GM13976 (cell line): Measurements from ENCODE around the gene CBX4.

Experiments used
- DNase-seq: peaks from one replicate; pipeline ENCODE4 v3.0.0; 2012; ENCODE audit warnings: low spot score
- CTCF ChIP-seq: IDR thresholded peaks from 2 replicates; pipeline ENCODE4 v1.5.1; 2012; ENCODE audit warnings: borderline replicate concordance, mild to moderate bottlenecking; ENCODE audit not compliant: insufficient read depth; ENCODE audit errors: extremely low read depth, missing control alignments, control extremely low read depth
- in situ Hi-C: fragments of 300-500 bp; cut with MboI; formaldehyde crosslinking; loops from one replicate; pipeline ENCODE4 v1.12.0; 2022; ENCODE audit warnings: low sequenced_read_pairs, mixed read lengths, inconsistent platforms; ENCODE audit not compliant: unreplicated experiment

Gene CBX4

GRCh38 chr17:79875511-79875910 lies 36.3 kb upstream of the CBX4 start:
- TF ChIP-seq CTCF = no peak
- in situ Hi-C loops = no loop called here
- no peak for DNase-seq

GRCh38 chr17:79874329-79874981 lies 35.2 kb upstream of the CBX4 start:
- DNase-seq = peak; percentile 73
- in situ Hi-C loops = no loop called here
- TF ChIP-seq CTCF = no peak

- in situ Hi-C loops = no loop called here
- no peak for TF ChIP-seq CTCF
- DNase-seq = no peak
Observed at GRCh38 chr17:79873583-79873982, 34.3 kb upstream of the CBX4 start.

GRCh38 chr17:79872762-79873161 lies 33.5 kb upstream of the CBX4 start:
- no peak for DNase-seq
- no peak for TF ChIP-seq CTCF
- in situ Hi-C loops = no loop called here

- TF ChIP-seq CTCF = no peak
- no peak for DNase-seq
- in situ Hi-C loops = no loop called here
Observed at GRCh38 chr17:79871131-79871530, 31.9 kb upstream of the CBX4 start.

GRCh38 chr17:79870540-79870939 lies 31.3 kb upstream of the CBX4 start:
- TF ChIP-seq CTCF = no peak
- in situ Hi-C loops = no loop called here
- no peak for DNase-seq
